ENCODE data around the gene EPHX1. TPM values are rescaled to one million over a fixed set of nuclear protein-coding genes. Genes with fewer than 3 reads are reported as not detected.

EPHX1 gene
- total and polyA plus RNA-seq, 2 experiments from 2014 or later, result 16.6 to 18.2 TPM

DNA sequence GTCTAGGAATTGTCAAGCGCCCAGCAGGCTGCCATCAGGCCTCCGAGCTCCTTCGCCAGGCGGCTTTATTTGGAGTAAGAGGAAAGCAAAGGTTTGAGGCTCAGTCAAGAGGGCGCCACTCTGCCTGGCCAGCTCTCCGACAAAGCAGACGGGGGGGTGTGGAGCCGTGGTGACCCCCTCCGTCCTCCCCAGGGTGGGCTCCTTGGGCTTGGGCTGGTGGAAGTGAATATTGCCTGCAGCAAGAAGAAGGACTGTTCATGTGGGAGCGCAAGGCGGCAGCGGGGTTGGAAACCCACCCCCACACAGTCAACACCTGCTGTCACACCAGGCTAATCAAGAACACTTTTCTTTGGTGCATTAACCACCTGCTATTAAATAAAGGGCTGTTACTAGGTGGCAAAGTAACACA is 14.6 kb downstream of the EPHX1 start:
- in situ Hi-C loops (cut with MboI), result no loop called here
- H3K79me2 ChIP-seq (ENCODE audit: insufficient read depth), result no peaks in the 10 kb centered on the region
- no peaks in the 10 kb centered on the region for H3K27me3 ChIP-seq (replicated peaks; ENCODE audit: insufficient read depth)
- no peaks in the 10 kb centered on the region for H3K9me3 ChIP-seq (ENCODE audit: low read depth)
- H3K9me2 ChIP-seq (ENCODE audit: insufficient read depth), result no peaks in the 10 kb centered on the region
- TF ChIP-seq EZH2 (IDR thresholded peaks at IDR 0.05; ENCODE audit: insufficient read depth, poor library complexity, severe bottlenecking), result no peak
- no peak for TF ChIP-seq EZH2phosphoT487 (IDR thresholded peaks at IDR 0.05; ENCODE audit: insufficient read depth, low read depth)
- H3K9ac ChIP-seq, result no peak overlapping the region
- no peaks in the 10 kb centered on the region for H3K4me1 ChIP-seq (ENCODE audit: insufficient read depth)
- no peak overlapping the region for H3K4me2 ChIP-seq (ENCODE audit: unreplicated experiment)
- H3F3A ChIP-seq (ENCODE audit: insufficient read depth), result no peaks in the 10 kb centered on the region
- WGBS, 2 experiments (ENCODE audit: low coverage in 1 of 2, low lambda C conversion rate in 2 of 2, missing lambda C conversion rate in 2 of 2), result 88 to 89% methylated on average over 11 to 12 of the region's 12 CpGs
- no peak overlapping the region for H3K27ac ChIP-seq
- no peak overlapping the region for H2AFZ ChIP-seq
- no peaks in the 10 kb centered on the region for H3K36me3 ChIP-seq (ENCODE audit: low read depth)
- no peaks in the 10 kb centered on the region for H4K20me1 ChIP-seq (ENCODE audit: insufficient read depth)
- no peak for DNase-seq
- H3K4me3 ChIP-seq, result no peak overlapping the region

DNA sequence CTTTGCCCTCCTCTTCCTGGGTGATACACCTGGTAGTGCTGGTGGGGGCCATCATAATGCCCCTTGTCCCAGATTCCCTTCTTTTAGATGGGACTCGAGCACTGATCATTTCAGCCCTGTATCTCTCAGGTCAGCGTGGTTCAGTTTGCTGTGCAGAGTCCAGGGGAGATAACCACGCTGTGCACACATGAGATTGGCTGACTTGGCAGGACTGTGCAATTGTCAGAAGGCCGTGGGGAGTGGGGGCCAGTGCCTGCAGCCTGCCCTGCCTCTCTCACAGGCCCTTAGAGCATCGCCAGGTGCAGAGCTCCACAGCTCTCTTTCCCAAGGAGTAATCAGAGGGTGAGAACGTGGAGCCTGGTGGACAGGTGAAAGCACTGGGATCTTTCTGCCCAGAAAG is 15.2 kb downstream of the EPHX1 start:
- H3K4me3 ChIP-seq, result no peak overlapping the region
- H3K27ac ChIP-seq, result no peak overlapping the region
- TF ChIP-seq EZH2 (IDR thresholded peaks at IDR 0.05; ENCODE audit: insufficient read depth, poor library complexity, severe bottlenecking) (no peak), EZH2phosphoT487 (IDR thresholded peaks at IDR 0.05; ENCODE audit: insufficient read depth, low read depth) (no peak)
- no peaks in the 10 kb centered on the region for H3K79me2 ChIP-seq (ENCODE audit: insufficient read depth)
- H4K20me1 ChIP-seq (ENCODE audit: insufficient read depth), result no peaks in the 10 kb centered on the region
- no peaks in the 10 kb centered on the region for H3K36me3 ChIP-seq (ENCODE audit: low read depth)
- DNase-seq, result no peak
- H3K4me1 ChIP-seq (ENCODE audit: insufficient read depth), result no peaks in the 10 kb centered on the region
- WGBS, 2 experiments (ENCODE audit: low coverage in 1 of 2, low lambda C conversion rate in 2 of 2, missing lambda C conversion rate in 2 of 2), result 78 to 79% methylated on average over 6 of the region's 6 CpGs
- no peaks in the 10 kb centered on the region for H3K9me3 ChIP-seq (ENCODE audit: low read depth)
- H2AFZ ChIP-seq, result no peak overlapping the region
- no peak overlapping the region for H3K4me2 ChIP-seq (ENCODE audit: unreplicated experiment)
- H3K9ac ChIP-seq, result no peak overlapping the region
- no peaks in the 10 kb centered on the region for H3K27me3 ChIP-seq (replicated peaks; ENCODE audit: insufficient read depth)
- H3K9me2 ChIP-seq (ENCODE audit: insufficient read depth), result no peaks in the 10 kb centered on the region
- in situ Hi-C loops (cut with MboI), result no loop called here
- H3F3A ChIP-seq (ENCODE audit: insufficient read depth), result no peaks in the 10 kb centered on the region

DNA sequence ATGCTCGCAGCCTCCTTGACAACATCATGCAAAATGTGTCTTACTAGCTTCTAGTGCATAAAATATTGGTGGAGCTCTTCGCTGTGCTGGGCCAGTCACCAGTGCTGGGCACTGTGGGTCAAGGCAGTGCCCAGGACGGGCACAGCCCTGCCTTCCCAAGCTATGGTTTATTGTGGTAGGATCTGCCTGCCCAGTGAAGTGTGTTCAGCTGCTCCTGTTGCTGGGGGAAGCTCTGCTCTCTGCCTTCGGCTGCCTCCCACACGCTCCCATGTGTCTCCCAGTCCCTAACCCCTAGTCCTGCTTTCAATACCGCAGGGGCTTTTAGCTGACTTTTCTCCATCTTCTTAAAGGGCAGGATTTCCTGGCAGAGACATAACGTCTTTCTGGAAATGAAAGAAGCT is 15.7 kb downstream of the EPHX1 start:
- H3K4me1 ChIP-seq (ENCODE audit: insufficient read depth), result no peaks in the 10 kb centered on the region
- H3K9me2 ChIP-seq (ENCODE audit: insufficient read depth), result no peaks in the 10 kb centered on the region
- no peaks in the 10 kb centered on the region for H3F3A ChIP-seq (ENCODE audit: insufficient read depth)
- no peaks in the 10 kb centered on the region for H3K9me3 ChIP-seq (ENCODE audit: low read depth)
- no peak overlapping the region for H2AFZ ChIP-seq
- no peaks in the 10 kb centered on the region for H3K36me3 ChIP-seq (ENCODE audit: low read depth)
- WGBS, 2 experiments (ENCODE audit: low coverage in 1 of 2, low lambda C conversion rate in 2 of 2, missing lambda C conversion rate in 2 of 2), result 58 to 61% methylated on average over 7 of the region's 7 CpGs
- TF ChIP-seq EZH2 (IDR thresholded peaks at IDR 0.05; ENCODE audit: insufficient read depth, poor library complexity, severe bottlenecking) (no peak), EZH2phosphoT487 (IDR thresholded peaks at IDR 0.05; ENCODE audit: insufficient read depth, low read depth) (no peak)
- H3K4me2 ChIP-seq (ENCODE audit: unreplicated experiment), result no peak overlapping the region
- H3K9ac ChIP-seq, result no peak overlapping the region
- no peak overlapping the region for H3K4me3 ChIP-seq
- in situ Hi-C loops (cut with MboI), result no loop called here
- no peaks in the 10 kb centered on the region for H3K27me3 ChIP-seq (replicated peaks; ENCODE audit: insufficient read depth)
- H3K79me2 ChIP-seq (ENCODE audit: insufficient read depth), result no peaks in the 10 kb centered on the region
- no peaks in the 10 kb centered on the region for H4K20me1 ChIP-seq (ENCODE audit: insufficient read depth)
- no peak overlapping the region for H3K27ac ChIP-seq
- DNase-seq, result no peak

DNA sequence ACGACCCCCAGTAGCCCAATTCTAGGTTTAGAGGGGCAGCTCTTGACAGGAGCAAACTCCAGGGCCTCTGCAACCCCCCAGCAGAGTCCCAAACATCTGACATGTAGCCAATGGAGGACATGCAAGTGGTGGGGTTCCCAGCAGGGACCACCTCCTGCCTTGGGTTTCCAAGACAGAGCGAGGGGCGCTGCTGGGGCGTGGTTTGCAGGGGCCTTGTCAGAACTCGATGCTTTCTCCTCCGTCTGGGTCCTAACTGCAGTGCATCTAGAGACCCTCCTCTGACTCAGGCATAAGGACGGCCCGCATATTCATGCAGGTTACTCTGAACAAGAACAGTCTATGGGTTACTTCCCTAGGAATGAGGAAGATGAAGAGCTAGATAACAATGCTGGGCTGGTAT is 17.2 kb downstream of the EPHX1 start:
- Histone ChIP-seq H3K9me3 (ENCODE audit: low read depth) (no peaks in the 10 kb centered on the region), H3K27me3 (replicated peaks; ENCODE audit: insufficient read depth) (no peaks in the 10 kb centered on the region), H3K36me3 (ENCODE audit: low read depth) (no peaks in the 10 kb centered on the region), H3F3A (ENCODE audit: insufficient read depth) (no peaks in the 10 kb centered on the region), H2AFZ (no peak overlapping the region), H3K79me2 (ENCODE audit: insufficient read depth) (no peaks in the 10 kb centered on the region), H3K9ac (no peak overlapping the region), H3K27ac (no peak overlapping the region), H3K9me2 (ENCODE audit: insufficient read depth) (no peaks in the 10 kb centered on the region), H3K4me2 (ENCODE audit: unreplicated experiment) (no peak overlapping the region), H4K20me1 (ENCODE audit: insufficient read depth) (no peaks in the 10 kb centered on the region), H3K4me1 (ENCODE audit: insufficient read depth) (no peaks in the 10 kb centered on the region), H3K4me3 (no peak overlapping the region)
- no peak for DNase-seq
- WGBS, 2 experiments (ENCODE audit: low coverage in 1 of 2, low lambda C conversion rate in 2 of 2, missing lambda C conversion rate in 2 of 2), result 84 to 87% methylated on average over 8 of the region's 8 CpGs
- TF ChIP-seq EZH2phosphoT487 (IDR thresholded peaks at IDR 0.05; ENCODE audit: insufficient read depth, low read depth), result no peak
- TF ChIP-seq EZH2 (IDR thresholded peaks at IDR 0.05; ENCODE audit: insufficient read depth, poor library complexity, severe bottlenecking), result no peak
- in situ Hi-C loops (cut with MboI), result no loop called here
